Astrocyte (in vitro differentiated cells and primary cell): ENCODE data around the gene ELK3. TPM values are rescaled to one million over a fixed set of nuclear protein-coding genes. Genes with fewer than 3 reads are reported as not detected.

Source experiments
- DNase-seq: peaks from one replicate; pipeline ENCODE4 v3.0.0-alpha.2; 2010; ENCODE audit warnings: low read depth
- FAIRE-seq: peaks from 2 replicates; lab custom pipeline; 2011; peaks lifted over from hg19 to GRCh38; lab: Jason Lieb, UNC
- H2AFZ ChIP-seq: 2 replicates; pipeline ENCODE4 v1.6.0; 2012; ENCODE audit warnings: low read depth, low read length, inconsistent platforms
- H3K27ac ChIP-seq: 2 replicates; pipeline ENCODE4 v1.5.1; 2011; ENCODE audit warnings: low read depth, low read length, inconsistent platforms
- H3K27me3 ChIP-seq: 2 replicates; pipeline ENCODE4 v1.6.0; 2011; ENCODE audit warnings: low read length, inconsistent platforms; ENCODE audit not compliant: insufficient read depth
- H3K36me3 ChIP-seq: 2 replicates; pipeline ENCODE4 v1.5.1; 2011; ENCODE audit warnings: low read length, inconsistent platforms; ENCODE audit not compliant: insufficient read depth
- H3K4me1 ChIP-seq: 2 replicates; pipeline ENCODE4 v1.5.1; 2011; ENCODE audit warnings: low read length, inconsistent platforms; ENCODE audit not compliant: insufficient read depth
- H3K4me2 ChIP-seq: 2 replicates; pipeline ENCODE4 v1.6.0; 2012; ENCODE audit warnings: low read length, inconsistent platforms
- H3K4me3 ChIP-seq: 2 replicates; pipeline ENCODE4 v1.5.1; 2011; ENCODE audit warnings: low read depth, mild to moderate bottlenecking, low read length, inconsistent platforms; ENCODE audit not compliant: insufficient read depth
- H3K79me2 ChIP-seq: 2 replicates; pipeline ENCODE4 v1.6.0; 2012; ENCODE audit warnings: mild to moderate bottlenecking, low read length, inconsistent platforms; ENCODE audit not compliant: insufficient read depth
- H3K9ac ChIP-seq: 2 replicates; pipeline ENCODE4 v1.6.0; 2012; ENCODE audit warnings: mild to moderate bottlenecking, low read length, inconsistent platforms
- H3K9me3 ChIP-seq: 2 replicates; pipeline ENCODE4 v1.5.1; 2012; ENCODE audit warnings: low read depth, mild to moderate bottlenecking, low read length, inconsistent platforms; ENCODE audit not compliant: insufficient read depth
- H4K20me1 ChIP-seq: 2 replicates; pipeline ENCODE4 v1.6.0; 2012; ENCODE audit warnings: low read length, inconsistent platforms; ENCODE audit not compliant: insufficient read depth
- H3K27ac Mint-ChIP-seq: one replicate; pipeline ENCODE4 v1.8.0; 2021; ENCODE audit warnings: mild to moderate bottlenecking, mixed read lengths; ENCODE audit not compliant: unreplicated experiment
- H3K27me3 Mint-ChIP-seq: one replicate; pipeline ENCODE4 v1.8.0; 2021; ENCODE audit warnings: low read depth, mixed read lengths; ENCODE audit not compliant: unreplicated experiment
- H3K36me3 Mint-ChIP-seq: one replicate; pipeline ENCODE4 v1.8.0; 2021; ENCODE audit warnings: low read depth, mixed read lengths; ENCODE audit not compliant: unreplicated experiment
- H3K4me1 Mint-ChIP-seq: one replicate; pipeline ENCODE4 v1.8.0; 2021; ENCODE audit warnings: low read depth, mixed read lengths; ENCODE audit not compliant: unreplicated experiment
- H3K4me3 Mint-ChIP-seq: one replicate; pipeline ENCODE4 v1.8.0; 2021; ENCODE audit warnings: mild to moderate bottlenecking, moderate library complexity, mixed read lengths; ENCODE audit not compliant: unreplicated experiment
- H3K9me3 Mint-ChIP-seq: one replicate; pipeline ENCODE4 v1.8.0; 2021; ENCODE audit warnings: mild to moderate bottlenecking, mixed read lengths; ENCODE audit not compliant: unreplicated experiment
- CTCF ChIP-seq: IDR thresholded peaks from 2 replicates; pipeline ENCODE4 v1.5.1; 2011; ENCODE audit warnings: low read depth, mild to moderate bottlenecking, inconsistent platforms, low read length, moderate library complexity; ENCODE audit not compliant: insufficient read depth
- EZH2 ChIP-seq: IDR thresholded peaks from 2 replicates; pipeline ENCODE4 v1.6.1; 2012; ENCODE audit warnings: mild to moderate bottlenecking, low read length, inconsistent platforms; ENCODE audit not compliant: insufficient read depth
- total RNA-seq: library from RNA; stranded (reverse); gene quantifications from 2 replicates; pipeline ENCODE4 v1.2.1, GENCODE V29; 2021

ELK3 gene
- total RNA-seq, 1 donor from 2014 or later = 62.7 TPM

GRCh38 chr12:96226401-96226800 is 32.2 kb downstream of the ELK3 start:
- Histone ChIP-seq H3K27ac (no peak overlapping the region), H4K20me1 (peaks cover 88% of the 10 kb centered on the region), H3K9me3 (no peaks in the 10 kb centered on the region), H3K27me3 (no peaks in the 10 kb centered on the region), H3K36me3 (peaks cover 45% of the 10 kb centered on the region), H3K9ac (no peak overlapping the region), H3K4me3 (no peak overlapping the region), H3K4me2 (no peak overlapping the region), H2AFZ (no peak overlapping the region), H3K4me1 (peaks cover 28% of the 10 kb centered on the region), H3K79me2 (peaks cover 95% of the 10 kb centered on the region)
- TF ChIP-seq CTCF (no peak), EZH2 (no peak)
- Mint-ChIP-seq H3K27ac (peak overlapping the region; percentile 30), H3K36me3 (peaks cover 29% of the 10 kb centered on the region), H3K9me3 (peaks cover 2% of the 10 kb centered on the region), H3K4me1 (peaks cover 35% of the 10 kb centered on the region), H3K4me3 (no peak overlapping the region), H3K27me3 (no peaks in the 10 kb centered on the region)
- DNase-seq (no peak), FAIRE-seq (no peak)

- no peaks in the 10 kb centered on the region for H3K27me3 ChIP-seq
- peaks cover 95% of the 10 kb centered on the region for H3K79me2 ChIP-seq
- no peaks in the 10 kb centered on the region for H3K27me3 Mint-ChIP-seq
- H3K9me3 ChIP-seq = no peaks in the 10 kb centered on the region
- H3K36me3 ChIP-seq = peaks cover 45% of the 10 kb centered on the region
- H3K4me1 ChIP-seq = peaks cover 24% of the 10 kb centered on the region
- TF ChIP-seq EZH2 (no peak), CTCF (no peak)
- H3K9ac ChIP-seq = no peak overlapping the region
- no peak overlapping the region for H3K4me2 ChIP-seq
- H2AFZ ChIP-seq = no peak overlapping the region
- DNase-seq (no peak), FAIRE-seq (no peak)
- no peak overlapping the region for H3K4me3 Mint-ChIP-seq
- no peak overlapping the region for H3K4me3 ChIP-seq
- peaks cover 2% of the 10 kb centered on the region for H3K9me3 Mint-ChIP-seq
- H4K20me1 ChIP-seq = peaks cover 90% of the 10 kb centered on the region
- H3K27ac Mint-ChIP-seq = no peak overlapping the region
- H3K4me1 Mint-ChIP-seq = peaks cover 30% of the 10 kb centered on the region
- no peak overlapping the region for H3K27ac ChIP-seq
- H3K36me3 Mint-ChIP-seq = peaks cover 31% of the 10 kb centered on the region
Measured at GRCh38 chr12:96226801-96227348, 32.7 kb downstream of the ELK3 start.

GRCh38 chr12:96227365-96228106 is 33.4 kb downstream of the ELK3 start:
- Mint-ChIP-seq H3K27me3 (no peaks in the 10 kb centered on the region), H3K4me1 (peaks cover 26% of the 10 kb centered on the region), H3K4me3 (no peak overlapping the region), H3K9me3 (peaks cover 2% of the 10 kb centered on the region), H3K27ac (no peak overlapping the region), H3K36me3 (peaks cover 28% of the 10 kb centered on the region)
- peaks cover 88% of the 10 kb centered on the region for H4K20me1 ChIP-seq
- no peak for TF ChIP-seq EZH2
- H3K4me3 ChIP-seq = no peak overlapping the region
- peaks cover 95% of the 10 kb centered on the region for H3K79me2 ChIP-seq
- no peak overlapping the region for H3K4me2 ChIP-seq
- H3K9me3 ChIP-seq = no peaks in the 10 kb centered on the region
- no peak for FAIRE-seq
- no peak overlapping the region for H3K27ac ChIP-seq
- no peak overlapping the region for H3K9ac ChIP-seq
- peaks cover 23% of the 10 kb centered on the region for H3K4me1 ChIP-seq
- H2AFZ ChIP-seq = no peak overlapping the region
- no peaks in the 10 kb centered on the region for H3K27me3 ChIP-seq
- peaks cover 41% of the 10 kb centered on the region for H3K36me3 ChIP-seq
- DNase-seq = no peak
